Globus pallidus (tissue), 1 donor: ENCODE measurements around the gene SLC35G6.
A peak's percentile ranks its signal among the peaks of the same experiment; 100 is the strongest.
"Not testable (repeated sequence)": the region's sequence is repeated elsewhere in the genome, so short reads cannot be mapped to it uniquely, and the experiment has no call there.

Experiments
- DNase-seq: peaks from one replicate; pipeline ENCODE4 v3.0.0-alpha.2; 2015; ENCODE audit warnings: low spot score

The SLC35G6 gene

GRCh38 chr17:7479213-7480088 is 1.8 kb upstream of the SLC35G6 start, which contains the start of gene ZBTB4:
Gene ZBTB4 (minus strand): TSS chr17:7479631. CDS start chr17:7466801, 12,830 bp downstream.
- DNase-seq, result peak; percentile 60

- DNase-seq, result no peak
Measured at GRCh38 chr17:7480089-7480384, 1.2 kb upstream of the SLC35G6 start.

DNA sequence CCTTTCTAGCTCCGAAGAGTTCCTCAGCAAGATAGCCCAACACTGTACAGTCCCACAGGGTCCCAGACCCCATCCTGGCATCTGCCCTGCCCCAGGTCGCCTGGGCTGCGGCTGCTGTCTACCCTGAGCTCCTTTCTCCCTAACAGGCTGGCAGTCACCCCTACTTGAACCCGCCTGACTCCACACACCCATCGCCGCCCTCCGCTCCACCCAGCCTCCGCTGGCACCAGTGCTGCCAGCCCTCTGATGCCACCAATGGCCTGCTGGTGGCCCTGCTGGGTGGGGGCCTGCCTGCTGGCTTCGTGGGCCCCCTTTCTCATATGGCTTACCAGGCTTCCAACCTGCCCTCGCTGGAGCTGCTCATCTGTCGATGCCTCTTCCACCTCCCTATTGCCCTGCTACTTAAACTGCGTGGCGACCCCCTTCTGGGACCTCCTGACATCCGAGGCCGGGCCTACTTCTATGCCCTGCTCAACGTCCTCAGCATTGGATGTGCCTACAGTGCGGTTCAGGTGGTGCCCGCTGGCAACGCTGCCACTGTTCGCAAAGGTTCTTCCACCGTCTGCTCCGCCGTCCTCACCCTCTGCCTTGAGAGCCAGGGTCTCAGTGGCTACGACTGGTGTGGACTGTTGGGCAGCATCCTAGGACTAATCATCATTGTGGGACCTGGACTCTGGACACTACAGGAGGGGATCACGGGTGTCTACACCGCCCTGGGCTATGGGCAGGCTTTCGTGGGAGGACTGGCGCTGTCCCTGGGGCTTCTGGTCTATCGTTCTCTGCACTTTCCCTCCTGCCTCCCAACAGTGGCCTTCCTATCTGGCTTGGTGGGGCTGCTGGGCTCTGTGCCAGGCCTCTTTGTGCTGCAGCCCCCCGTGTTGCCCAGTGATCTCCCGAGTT is 846 bp downstream of the SLC35G6 start:
- not testable (repeated sequence) for DNase-seq

GRCh38 chr17:7482742-7483088 is 1.5 kb downstream of the SLC35G6 start:
- DNase-seq, result not testable (repeated sequence)

DNA sequence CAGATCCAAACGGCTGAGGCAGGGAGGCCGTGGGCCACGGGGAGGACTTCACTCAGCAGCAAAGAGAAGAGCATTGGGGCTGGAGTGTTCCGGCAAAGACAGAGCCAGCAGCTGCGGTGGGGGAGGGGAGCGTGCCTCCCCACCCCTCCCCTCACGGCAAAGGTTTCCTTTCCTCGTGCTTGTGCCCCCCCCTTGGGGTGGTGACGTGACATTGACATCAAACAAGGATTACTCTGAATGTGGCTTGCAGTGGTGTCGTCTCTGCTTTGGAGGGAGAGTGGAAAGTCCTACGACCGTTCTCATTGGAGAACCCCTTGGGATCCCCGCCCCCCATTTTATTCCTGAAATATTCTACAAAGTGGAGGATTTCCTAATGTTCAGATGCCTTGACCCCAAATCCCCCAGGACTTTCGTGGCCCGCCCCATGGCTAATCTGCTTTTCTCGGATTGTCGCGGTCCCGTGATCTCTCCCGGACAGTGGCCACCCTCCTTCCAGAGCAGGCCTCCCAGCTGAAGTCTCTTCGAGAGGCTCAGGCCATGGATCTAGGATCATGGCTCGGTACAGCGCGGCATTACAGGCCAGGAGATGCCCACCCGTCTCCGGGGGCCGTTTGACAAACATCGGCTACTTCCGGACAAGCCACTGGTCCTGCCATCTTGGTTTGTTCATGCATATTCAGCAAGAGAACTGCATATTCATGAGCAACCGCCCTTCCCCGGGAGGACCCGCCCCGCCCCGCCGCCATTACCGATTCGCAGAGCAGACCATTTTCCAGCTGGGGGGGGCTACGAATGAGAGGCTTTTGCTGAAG is 2.2 kb downstream of the SLC35G6 start:
- peak; percentile 97 for DNase-seq

- peak; percentile 98 for DNase-seq
Measured at GRCh38 chr17:7484067-7484918, 3.0 kb downstream of the SLC35G6 start, which contains the start of gene POLR2A. Gene POLR2A (plus strand): TSS chr17:7484366.

- DNase-seq, result no peak
Measured at GRCh38 chr17:7484919-7485377, 3.7 kb downstream of the SLC35G6 start.

GRCh38 chr17:7486181-7486580 is 4.9 kb downstream of the SLC35G6 start:
- DNase-seq, result no peak

DNA sequence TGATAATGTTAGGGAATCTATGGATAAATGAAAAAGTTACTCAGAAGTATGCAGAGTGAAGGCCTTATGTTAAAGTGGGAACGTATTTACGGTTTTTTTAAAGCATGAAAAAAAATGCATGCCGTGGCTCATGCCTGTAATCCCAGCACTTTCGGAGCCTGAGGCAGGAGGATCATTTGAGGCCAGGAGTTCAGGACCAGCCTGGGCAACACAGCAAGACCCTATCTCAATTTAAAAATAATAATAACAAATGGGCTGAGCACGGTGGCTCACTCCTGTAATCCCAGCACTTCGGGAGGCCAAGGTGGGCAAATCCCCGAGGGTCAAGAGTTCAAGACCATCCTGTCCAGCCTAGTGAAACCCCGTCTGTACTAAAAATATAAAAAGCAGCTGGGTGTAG is 8.9 kb downstream of the SLC35G6 start:
- no peak for DNase-seq

DNA sequence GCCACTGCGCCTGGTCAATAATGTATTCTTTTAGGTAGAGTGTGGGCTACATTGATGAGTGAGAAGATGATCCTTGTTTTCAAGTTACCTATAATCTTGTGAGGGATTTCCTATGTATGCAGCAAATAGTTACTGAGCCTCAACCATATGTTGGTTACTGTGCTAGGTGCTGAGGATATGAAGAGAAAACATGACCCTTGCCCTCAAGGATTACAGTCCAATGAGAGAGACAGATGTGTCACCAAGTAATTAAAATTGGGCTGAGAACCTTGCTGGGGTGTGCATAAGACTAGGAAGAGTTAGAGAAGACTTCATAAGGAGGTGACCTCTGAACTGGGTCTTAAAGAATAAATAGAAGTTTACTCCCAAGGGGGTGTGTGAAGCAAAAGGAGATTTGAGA is 10.3 kb downstream of the SLC35G6 start:
- no peak for DNase-seq

DNA sequence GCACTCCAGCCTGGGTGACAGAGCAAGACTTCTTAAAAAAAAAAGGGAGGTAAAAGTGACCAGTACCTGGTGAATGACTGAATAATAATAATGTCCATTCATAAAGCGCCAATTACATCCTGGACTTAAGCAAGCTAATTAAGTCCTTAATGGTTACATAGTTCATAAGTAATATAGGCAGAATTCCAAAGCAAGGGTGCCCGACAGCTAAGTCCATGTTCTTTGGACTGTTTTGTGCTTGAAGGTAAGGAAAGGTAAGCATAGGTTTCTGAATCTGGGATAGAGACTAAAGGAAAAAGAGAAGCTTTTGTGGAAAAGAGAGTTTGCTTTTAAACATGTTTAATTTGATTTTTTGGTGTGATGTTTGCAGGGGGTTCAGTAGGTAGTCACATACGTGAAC is 12.7 kb downstream of the SLC35G6 start:
- no peak for DNase-seq

DNA sequence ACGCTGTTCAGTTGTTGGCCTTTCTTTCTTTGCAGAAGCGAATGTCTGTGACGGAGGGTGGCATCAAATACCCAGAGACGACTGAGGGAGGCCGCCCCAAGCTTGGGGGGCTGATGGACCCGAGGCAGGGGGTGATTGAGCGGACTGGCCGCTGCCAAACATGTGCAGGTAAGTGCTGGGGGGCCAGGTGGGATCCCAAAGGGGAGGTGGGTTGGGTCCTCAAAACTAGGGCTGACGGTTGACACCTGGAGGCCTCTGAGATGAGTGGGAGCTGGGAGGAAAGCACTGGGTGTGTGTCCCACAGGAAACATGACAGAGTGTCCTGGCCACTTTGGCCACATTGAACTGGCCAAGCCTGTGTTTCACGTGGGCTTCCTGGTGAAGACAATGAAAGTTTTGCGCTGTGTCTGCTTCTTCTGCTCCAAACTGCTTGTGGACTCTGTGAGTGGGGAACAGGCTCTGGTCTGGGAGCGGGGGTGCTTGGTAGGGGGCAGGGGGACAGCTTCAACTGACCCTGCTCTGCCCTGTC is 14.7 kb downstream of the SLC35G6 start:
- DNase-seq, result no peak

DNA sequence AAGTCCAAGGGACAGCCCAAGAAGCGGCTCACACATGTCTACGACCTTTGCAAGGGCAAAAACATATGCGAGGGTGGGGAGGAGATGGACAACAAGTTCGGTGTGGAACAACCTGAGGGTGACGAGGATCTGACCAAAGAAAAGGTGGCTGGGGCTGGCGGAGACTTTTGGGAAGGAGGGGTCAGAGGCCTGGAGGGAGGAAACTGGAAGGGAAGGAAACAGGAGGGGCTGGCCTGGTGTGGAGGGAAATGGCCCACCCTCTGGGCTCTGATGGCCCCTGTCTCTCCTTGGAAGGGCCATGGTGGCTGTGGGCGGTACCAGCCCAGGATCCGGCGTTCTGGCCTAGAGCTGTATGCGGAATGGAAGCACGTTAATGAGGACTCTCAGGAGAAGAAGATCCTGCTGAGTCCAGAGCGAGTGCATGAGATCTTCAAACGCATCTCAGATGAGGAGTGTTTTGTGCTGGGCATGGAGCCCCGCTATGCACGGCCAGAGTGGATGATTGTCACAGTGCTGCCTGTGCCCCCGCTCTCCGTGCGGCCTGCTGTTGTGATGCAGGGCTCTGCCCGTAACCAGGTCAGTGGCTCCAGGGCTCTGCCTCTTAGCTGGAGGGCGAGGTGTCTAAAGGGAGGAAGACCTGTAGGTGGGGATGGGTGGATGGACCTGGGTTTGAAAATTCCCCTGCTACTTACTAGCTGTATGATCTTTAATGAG is 15.4 kb downstream of the SLC35G6 start:
- DNase-seq, result no peak

- no peak for DNase-seq
Measured at GRCh38 chr17:7497228-7497627, 16.0 kb downstream of the SLC35G6 start.

DNA sequence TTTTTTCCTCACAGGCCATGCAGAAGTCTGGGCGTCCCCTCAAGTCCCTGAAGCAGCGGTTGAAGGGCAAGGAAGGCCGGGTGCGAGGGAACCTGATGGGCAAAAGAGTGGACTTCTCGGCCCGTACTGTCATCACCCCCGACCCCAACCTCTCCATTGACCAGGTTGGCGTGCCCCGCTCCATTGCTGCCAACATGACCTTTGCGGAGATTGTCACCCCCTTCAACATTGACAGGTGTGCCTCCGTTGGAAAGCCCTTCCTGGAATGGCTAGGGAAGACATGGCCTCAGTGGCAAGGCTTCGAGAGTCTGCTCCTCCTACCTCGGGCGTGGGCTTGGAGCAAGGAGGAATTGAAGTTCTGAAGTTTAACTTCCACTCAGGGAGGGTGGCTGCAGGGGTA is 16.4 kb downstream of the SLC35G6 start:
- no peak for DNase-seq

- DNase-seq, result no peak
Measured at GRCh38 chr17:7499161-7499560, 17.9 kb downstream of the SLC35G6 start.

GRCh38 chr17:7501729-7502128 is 20.5 kb downstream of the SLC35G6 start:
- DNase-seq, result no peak

- no peak for DNase-seq
Measured at GRCh38 chr17:7502171-7502847, 21.1 kb downstream of the SLC35G6 start.

DNA sequence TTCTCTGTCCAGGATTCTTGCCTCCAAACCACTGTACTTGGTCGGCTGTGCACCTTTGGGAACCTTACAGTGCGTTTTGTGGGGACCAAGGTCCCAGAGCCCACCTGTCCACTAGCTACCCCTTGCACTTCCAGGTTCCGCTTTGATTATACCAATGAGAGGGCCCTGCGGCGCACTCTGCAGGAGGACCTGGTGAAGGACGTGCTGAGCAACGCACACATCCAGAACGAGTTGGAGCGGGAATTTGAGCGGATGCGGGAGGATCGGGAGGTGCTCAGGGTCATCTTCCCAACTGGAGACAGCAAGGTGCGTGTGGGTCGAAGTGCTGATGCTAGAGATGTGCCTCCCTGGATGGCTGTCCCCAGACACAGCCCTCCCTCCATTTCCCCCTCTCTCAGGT is 21.7 kb downstream of the SLC35G6 start:
- no peak for DNase-seq

GRCh38 chr17:7503521-7503920 is 22.3 kb downstream of the SLC35G6 start:
- no peak for DNase-seq
